Measurements from ENCODE around the gene SV2C.
"Not testable (repeated sequence)": the region's sequence is repeated elsewhere in the genome, so short reads cannot be mapped to it uniquely, and the experiment has no call there.

SV2C gene

DNA sequence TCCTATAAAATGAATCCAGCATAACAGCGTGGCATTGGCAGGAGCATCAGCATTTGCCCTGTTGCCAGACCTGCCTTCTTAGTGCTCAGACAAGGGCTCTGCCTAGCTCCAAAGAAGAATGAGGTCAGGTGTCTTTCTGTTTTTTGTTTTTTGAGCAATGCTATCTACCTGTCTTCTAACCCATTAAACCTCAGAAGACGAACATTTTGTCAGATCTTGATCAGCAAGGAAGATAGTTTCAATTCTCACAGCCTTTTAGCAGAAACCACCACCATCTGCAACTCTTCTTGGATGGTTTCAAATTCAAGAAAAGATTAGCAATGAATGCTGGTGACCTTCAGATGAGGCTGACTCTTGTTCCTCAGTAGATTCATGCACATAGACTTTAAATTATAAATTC lies 216.4 kb downstream of the SV2C start:
- ATAC-seq = no peak
- TF ChIP-seq BACH2 (CRISPR knock-in tag; IDR thresholded peaks at IDR 0.05; ENCODE audit: borderline replicate concordance) = no peak
- TF ChIP-seq, protein P1, sequence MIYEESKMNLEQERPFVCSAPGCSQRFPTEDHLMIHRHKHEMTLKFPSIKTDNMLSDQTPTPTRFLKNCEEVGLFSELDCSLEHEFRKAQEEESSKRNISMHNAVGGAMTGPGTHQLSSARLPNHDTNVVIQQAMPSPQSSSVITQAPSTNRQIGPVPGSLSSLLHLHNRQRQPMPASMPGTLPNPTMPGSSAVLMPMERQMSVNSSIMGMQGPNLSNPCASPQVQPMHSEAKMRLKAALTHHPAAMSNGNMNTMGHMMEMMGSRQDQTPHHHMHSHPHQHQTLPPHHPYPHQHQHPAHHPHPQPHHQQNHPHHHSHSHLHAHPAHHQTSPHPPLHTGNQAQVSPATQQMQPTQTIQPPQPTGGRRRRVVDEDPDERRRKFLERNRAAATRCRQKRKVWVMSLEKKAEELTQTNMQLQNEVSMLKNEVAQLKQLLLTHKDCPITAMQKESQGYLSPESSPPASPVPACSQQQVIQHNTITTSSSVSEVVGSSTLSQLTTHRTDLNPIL (CRISPR knock-in tag; IDR thresholded peaks at IDR 0.05; ENCODE audit: low read depth) = no peak
- TF ChIP-seq GLIS3 (CRISPR knock-in tag; IDR thresholded peaks at IDR 0.05) = no peak
- TF ChIP-seq ARNTL (CRISPR knock-in tag; IDR thresholded peaks at IDR 0.05; ENCODE audit: borderline replicate concordance, low read depth) = no peak
- TF ChIP-seq, protein P2, sequence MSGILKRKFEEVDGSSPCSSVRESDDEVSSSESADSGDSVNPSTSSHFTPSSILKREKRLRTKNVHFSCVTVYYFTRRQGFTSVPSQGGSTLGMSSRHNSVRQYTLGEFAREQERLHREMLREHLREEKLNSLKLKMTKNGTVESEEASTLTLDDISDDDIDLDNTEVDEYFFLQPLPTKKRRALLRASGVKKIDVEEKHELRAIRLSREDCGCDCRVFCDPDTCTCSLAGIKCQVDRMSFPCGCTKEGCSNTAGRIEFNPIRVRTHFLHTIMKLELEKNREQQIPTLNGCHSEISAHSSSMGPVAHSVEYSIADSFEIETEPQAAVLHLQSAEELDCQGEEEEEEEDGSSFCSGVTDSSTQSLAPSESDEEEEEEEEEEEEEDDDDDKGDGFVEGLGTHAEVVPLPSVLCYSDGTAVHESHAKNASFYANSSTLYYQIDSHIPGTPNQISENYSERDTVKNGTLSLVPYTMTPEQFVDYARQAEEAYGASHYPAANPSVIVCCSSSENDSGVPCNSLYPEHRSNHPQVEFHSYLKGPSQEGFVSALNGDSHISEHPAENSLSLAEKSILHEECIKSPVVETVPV (CRISPR knock-in tag; IDR thresholded peaks at IDR 0.05) = no peak
- TF ChIP-seq, protein P3, sequence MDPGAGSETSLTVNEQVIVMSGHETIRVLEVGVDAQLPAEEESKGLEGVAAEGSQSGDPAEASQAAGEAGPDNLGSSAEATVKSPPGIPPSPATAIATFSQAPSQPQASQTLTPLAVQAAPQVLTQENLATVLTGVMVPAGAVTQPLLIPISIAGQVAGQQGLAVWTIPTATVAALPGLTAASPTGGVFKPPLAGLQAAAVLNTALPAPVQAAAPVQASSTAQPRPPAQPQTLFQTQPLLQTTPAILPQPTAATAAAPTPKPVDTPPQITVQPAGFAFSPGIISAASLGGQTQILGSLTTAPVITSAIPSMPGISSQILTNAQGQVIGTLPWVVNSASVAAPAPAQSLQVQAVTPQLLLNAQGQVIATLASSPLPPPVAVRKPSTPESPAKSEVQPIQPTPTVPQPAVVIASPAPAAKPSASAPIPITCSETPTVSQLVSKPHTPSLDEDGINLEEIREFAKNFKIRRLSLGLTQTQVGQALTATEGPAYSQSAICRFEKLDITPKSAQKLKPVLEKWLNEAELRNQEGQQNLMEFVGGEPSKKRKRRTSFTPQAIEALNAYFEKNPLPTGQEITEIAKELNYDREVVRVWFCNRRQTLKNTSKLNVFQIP (CRISPR knock-in tag; IDR thresholded peaks at IDR 0.05; ENCODE audit: borderline replicate concordance, low read depth) = no peak

DNA sequence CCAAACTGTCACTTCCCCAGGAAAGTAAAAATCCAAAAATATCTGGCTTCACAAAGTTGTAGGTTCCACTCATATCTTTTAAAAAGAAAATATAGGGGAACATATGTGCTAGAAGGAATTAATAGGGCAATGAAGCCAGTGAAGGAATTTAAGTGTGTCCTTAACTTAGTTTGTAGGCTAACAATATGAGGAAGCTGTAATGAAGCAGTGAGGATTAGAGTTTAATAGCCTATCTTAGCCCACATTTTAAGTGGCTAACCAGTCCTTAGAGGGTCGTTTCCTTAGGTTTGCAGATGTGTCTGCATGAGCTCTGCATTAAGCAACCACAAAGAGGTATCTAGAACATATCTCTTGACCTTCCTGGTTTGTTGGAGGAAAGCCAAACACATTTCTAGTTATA lies 218.7 kb downstream of the SV2C start:
- ATAC-seq = not testable (repeated sequence)

DNA sequence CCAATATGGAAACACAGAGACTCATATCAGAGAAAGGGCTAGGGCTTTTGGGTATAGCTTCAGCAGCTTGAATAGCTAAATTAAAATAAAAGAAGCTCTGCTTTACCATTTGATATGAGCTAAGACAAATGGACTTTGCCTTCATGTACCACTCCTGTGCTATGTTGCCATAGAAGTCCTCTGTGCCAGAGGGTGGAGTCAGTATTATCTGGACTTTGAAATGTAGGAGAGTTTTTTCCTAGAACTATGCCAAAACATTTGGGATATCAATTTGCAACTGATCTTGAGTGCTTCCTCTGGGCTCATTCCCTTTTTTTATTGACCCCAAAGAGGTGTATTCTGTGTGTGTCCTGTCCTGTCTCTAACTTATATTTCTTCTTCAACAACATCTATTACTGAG lies 219.5 kb downstream of the SV2C start:
- not testable (repeated sequence) for ATAC-seq

DNA sequence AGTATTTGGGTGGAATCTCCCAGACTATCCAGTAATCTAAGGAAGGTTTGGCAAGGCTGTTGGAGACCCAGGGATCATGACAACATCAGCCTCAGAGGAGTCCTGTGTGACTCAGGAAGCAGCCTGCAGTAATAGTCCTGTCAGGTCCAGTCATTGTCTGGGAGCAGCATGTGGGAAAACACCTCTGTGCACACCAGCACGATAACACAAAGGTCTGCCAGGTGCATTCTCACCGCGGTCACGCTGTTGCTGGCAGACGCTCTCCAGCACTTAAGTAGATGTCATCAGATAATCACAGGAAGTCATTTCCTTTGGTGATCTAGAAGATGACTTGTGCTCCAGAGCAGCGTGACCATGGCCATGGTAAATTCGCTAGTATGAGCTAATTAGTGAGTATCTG lies 220.7 kb downstream of the SV2C start:
- TF ChIP-seq, protein P3 (CRISPR knock-in tag; IDR thresholded peaks at IDR 0.05; ENCODE audit: borderline replicate concordance, low read depth) = no peak
- TF ChIP-seq OSR1 (CRISPR knock-in tag; IDR thresholded peaks at IDR 0.05) (no peak), CSDC2 (CRISPR knock-in tag; IDR thresholded peaks at IDR 0.05) (no peak), SNAI2 (CRISPR knock-in tag; IDR thresholded peaks at IDR 0.05) (no peak), ESRRG (CRISPR knock-in tag; IDR thresholded peaks at IDR 0.05) (no peak), TOX (CRISPR knock-in tag; IDR thresholded peaks at IDR 0.05; ENCODE audit: borderline replicate concordance) (no peak), PPARA (CRISPR knock-in tag; IDR thresholded peaks at IDR 0.05; ENCODE audit: borderline replicate concordance) (no peak), RARB (CRISPR knock-in tag; IDR thresholded peaks at IDR 0.05) (no peak), BACH2 (CRISPR knock-in tag; IDR thresholded peaks at IDR 0.05; ENCODE audit: borderline replicate concordance) (no peak), ISL1 (CRISPR knock-in tag; IDR thresholded peaks at IDR 0.05) (no peak)
- TF ChIP-seq, protein P4, sequence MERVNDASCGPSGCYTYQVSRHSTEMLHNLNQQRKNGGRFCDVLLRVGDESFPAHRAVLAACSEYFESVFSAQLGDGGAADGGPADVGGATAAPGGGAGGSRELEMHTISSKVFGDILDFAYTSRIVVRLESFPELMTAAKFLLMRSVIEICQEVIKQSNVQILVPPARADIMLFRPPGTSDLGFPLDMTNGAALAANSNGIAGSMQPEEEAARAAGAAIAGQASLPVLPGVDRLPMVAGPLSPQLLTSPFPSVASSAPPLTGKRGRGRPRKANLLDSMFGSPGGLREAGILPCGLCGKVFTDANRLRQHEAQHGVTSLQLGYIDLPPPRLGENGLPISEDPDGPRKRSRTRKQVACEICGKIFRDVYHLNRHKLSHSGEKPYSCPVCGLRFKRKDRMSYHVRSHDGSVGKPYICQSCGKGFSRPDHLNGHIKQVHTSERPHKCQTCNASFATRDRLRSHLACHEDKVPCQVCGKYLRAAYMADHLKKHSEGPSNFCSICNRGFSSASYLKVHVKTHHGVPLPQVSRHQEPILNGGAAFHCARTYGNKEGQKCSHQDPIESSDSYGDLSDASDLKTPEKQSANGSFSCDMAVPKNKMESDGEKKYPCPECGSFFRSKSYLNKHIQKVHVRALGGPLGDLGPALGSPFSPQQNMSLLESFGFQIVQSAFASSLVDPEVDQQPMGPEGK (CRISPR knock-in tag; IDR thresholded peaks at IDR 0.05; ENCODE audit: borderline replicate concordance) = no peak
- TF ChIP-seq, protein P1 (CRISPR knock-in tag; IDR thresholded peaks at IDR 0.05; ENCODE audit: low read depth) = no peak
- TF ChIP-seq, protein P5, sequence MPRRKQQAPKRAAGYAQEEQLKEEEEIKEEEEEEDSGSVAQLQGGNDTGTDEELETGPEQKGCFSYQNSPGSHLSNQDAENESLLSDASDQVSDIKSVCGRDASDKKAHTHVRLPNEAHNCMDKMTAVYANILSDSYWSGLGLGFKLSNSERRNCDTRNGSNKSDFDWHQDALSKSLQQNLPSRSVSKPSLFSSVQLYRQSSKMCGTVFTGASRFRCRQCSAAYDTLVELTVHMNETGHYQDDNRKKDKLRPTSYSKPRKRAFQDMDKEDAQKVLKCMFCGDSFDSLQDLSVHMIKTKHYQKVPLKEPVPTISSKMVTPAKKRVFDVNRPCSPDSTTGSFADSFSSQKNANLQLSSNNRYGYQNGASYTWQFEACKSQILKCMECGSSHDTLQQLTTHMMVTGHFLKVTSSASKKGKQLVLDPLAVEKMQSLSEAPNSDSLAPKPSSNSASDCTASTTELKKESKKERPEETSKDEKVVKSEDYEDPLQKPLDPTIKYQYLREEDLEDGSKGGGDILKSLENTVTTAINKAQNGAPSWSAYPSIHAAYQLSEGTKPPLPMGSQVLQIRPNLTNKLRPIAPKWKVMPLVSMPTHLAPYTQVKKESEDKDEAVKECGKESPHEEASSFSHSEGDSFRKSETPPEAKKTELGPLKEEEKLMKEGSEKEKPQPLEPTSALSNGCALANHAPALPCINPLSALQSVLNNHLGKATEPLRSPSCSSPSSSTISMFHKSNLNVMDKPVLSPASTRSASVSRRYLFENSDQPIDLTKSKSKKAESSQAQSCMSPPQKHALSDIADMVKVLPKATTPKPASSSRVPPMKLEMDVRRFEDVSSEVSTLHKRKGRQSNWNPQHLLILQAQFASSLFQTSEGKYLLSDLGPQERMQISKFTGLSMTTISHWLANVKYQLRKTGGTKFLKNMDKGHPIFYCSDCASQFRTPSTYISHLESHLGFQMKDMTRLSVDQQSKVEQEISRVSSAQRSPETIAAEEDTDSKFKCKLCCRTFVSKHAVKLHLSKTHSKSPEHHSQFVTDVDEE (CRISPR knock-in tag; IDR thresholded peaks at IDR 0.05) = no peak
- no peak for ATAC-seq

Data from SK-N-SH treated with all-trans-retinoic acid at 6 μM for 48 hours (cell line).